ENCODE measurements around the gene RUFY1. TPM values are rescaled to one million over a fixed set of nuclear protein-coding genes. Genes with fewer than 3 reads are reported as not detected.
A peak's percentile ranks its signal among the peaks of the same experiment; 100 is the strongest.

The RUFY1 gene
- total and polyA plus RNA-seq, 2 of the 13 experiments (the other 11 are each of a cell fraction or from before 2014, with no cell fraction given): 19.9 to 31.9 TPM

DNA sequence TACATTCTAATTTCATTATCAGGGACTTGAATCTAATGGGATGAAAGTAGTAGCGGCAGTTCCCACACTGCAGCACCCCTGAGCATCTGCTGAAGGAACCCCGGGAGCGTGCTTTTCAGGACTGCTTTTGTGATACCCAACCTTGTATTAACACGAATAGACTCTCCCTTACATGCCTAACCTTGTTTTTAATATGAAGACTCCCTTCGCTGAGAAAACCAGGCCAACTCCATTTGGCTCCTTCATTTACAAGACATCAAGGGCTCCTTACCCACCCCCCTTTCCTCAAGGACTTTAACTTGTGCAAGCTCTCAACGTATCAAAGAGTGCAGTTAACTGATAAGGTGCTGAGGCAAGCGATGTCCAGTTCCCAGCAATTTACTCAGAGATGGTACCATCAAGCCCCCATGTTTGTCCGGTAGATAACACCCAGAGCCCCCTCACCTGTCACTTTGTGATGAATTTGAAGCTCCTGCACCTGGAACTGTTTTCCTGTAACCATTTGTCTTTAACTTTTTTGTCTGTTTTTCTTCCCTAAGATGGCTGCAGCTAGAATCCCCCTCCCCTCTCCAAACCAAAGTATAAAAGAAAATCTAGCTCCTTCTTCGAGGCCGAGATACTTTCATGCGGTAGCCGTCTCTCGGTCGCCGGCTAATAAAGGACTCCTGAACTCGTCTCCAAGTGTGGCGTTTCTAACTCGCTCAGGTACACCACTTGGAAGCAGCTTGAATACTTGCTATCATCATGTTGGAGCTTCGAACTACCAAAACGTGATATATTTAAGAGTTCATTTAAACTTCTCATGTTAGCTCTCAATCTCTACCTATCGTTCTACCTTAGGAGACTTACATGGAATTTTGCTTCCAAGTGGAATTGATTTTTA is 62.5 kb downstream of the RUFY1 start:
- Histone ChIP-seq H3K4me3 (replicated peaks in 1 of 3; ENCODE audit: insufficient read depth in 1 of 3, low read depth in 2 of 3, low read length in 3 of 3) (no peak overlapping the region), H3K9me3 (ENCODE audit: low read length) (no peaks in the 10 kb centered on the region), H4K20me1 (ENCODE audit: insufficient read depth, low read length) (peaks cover 66% of the 10 kb centered on the region), H3K79me2 (ENCODE audit: insufficient read depth, low read length) (peaks cover 23% of the 10 kb centered on the region), H3K27me3 (ENCODE audit: control insufficient read depth in 1 of 2, insufficient read depth in 2 of 2, low read length in 2 of 2) (no peaks in the 10 kb centered on the region), H3K9ac (ENCODE audit: insufficient read depth, low read depth, low read length) (no peak overlapping the region), H2AFZ (ENCODE audit: low read length) (no peak overlapping the region), H3K27ac (ENCODE audit: extremely low read length, insufficient read depth, low read length) (no peak overlapping the region), H3K4me1 (ENCODE audit: insufficient read depth, low read length) (peaks cover 62% of the 10 kb centered on the region), H3K36me3 (replicated peaks in 1 of 2; ENCODE audit: control insufficient read depth in 1 of 2, insufficient read depth in 2 of 2, low read length in 2 of 2) (peaks cover 21 to 91% of the 10 kb centered on the region in 2 experiments), H3K4me2 (ENCODE audit: low read depth, low read length) (no peak overlapping the region)
- ATAC-seq (no peak), DNase-seq (ENCODE audit: low spot score) (no peak), FAIRE-seq (no peak)
- ChIA-PET POLR2A (interaction anchor here (1.0 to 6.5 kb wide), 3 partner anchors 11 to 68 kb away, joined by 3 to 102 read pairs (median 3); partner anchors contain the start of genes CBY3 and HNRNPH1), CTCF (ENCODE audit: low intra/inter-chr PET ratio, low total read pairs) (no interaction called here)
- in situ Hi-C loops (cut with HindIII; ENCODE audit: extremely low pct_ligation_motif_present, low pct_unique_long_range_greater_than_20kb) (no loop called here), intact Hi-C loops (cut with micrococcal nuclease; ENCODE audit: unreplicated experiment) (no loop called here)
- BruUV-seq (replicated peaks): no TSS peak
- WGBS (ENCODE audit: low lambda C conversion rate): 96% methylated on average over 21 of the region's 21 CpGs
- TF ChIP-seq, protein P1, sequence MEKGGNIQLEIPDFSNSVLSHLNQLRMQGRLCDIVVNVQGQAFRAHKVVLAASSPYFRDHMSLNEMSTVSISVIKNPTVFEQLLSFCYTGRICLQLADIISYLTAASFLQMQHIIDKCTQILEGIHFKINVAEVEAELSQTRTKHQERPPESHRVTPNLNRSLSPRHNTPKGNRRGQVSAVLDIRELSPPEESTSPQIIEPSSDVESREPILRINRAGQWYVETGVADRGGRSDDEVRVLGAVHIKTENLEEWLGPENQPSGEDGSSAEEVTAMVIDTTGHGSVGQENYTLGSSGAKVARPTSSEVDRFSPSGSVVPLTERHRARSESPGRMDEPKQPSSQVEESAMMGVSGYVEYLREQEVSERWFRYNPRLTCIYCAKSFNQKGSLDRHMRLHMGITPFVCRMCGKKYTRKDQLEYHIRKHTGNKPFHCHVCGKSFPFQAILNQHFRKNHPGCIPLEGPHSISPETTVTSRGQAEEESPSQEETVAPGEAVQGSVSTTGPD (CRISPR knock-in tag; IDR thresholded peaks at IDR 0.05): no peak
- TF ChIP-seq RBFOX2 (IDR thresholded peaks at IDR 0.05; ENCODE audit: low read depth, low read length) (peak; percentile 73), POLR2A (IDR thresholded peaks at IDR 0.05; ENCODE audit: insufficient read depth in 1 of 2, low read depth in 2 of 2, low read length in 2 of 2) (peak in 1 of 2 experiments; percentile 51; a peak in 3 of 4 replicates), ETV6 (CRISPR knock-in tag; conservative IDR thresholded peaks at IDR 0.05) (no peak), ZMYM2 (CRISPR knock-in tag; IDR thresholded peaks at IDR 0.05) (no peak), REPIN1 (CRISPR knock-in tag; IDR thresholded peaks at IDR 0.05; ENCODE audit: borderline replicate concordance, low read depth) (0 out of 2 replicates have a peak, but pooled peaks have one; percentile 9), POLR2G (IDR thresholded peaks at IDR 0.05; ENCODE audit: low read depth, low read length) (peak; percentile 46; the same call in 1 of the 2 replicates), NFYC (CRISPR knock-in tag; IDR thresholded peaks at IDR 0.05) (no peak), NFYB (CRISPR knock-in tag; IDR thresholded peaks at IDR 0.05) (no peak), CREM (IDR thresholded peaks at IDR 0.05) (no peak), CREM (CRISPR knock-in tag; IDR thresholded peaks at IDR 0.05) (no peak), ZNF747 (CRISPR knock-in tag; IDR thresholded peaks at IDR 0.05; ENCODE audit: borderline replicate concordance) (no peak)
- TF ChIP-seq, protein P2, sequence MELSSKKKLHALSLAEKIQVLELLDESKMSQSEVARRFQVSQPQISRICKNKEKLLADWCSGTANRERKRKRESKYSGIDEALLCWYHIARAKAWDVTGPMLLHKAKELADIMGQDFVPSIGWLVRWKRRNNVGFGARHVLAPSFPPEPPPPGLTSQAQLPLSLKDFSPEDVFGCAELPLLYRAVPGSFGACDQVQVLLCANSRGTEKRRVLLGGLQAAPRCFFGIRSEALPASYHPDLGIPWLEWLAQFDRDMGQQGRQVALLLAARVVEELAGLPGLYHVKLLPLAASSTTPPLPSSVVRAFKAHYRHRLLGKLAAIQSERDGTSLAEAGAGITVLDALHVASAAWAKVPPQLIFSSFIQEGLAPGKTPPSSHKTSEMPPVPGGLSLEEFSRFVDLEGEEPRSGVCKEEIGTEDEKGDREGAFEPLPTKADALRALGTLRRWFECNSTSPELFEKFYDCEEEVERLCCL (CRISPR knock-in tag; IDR thresholded peaks at IDR 0.05; ENCODE audit: borderline replicate concordance): no peak
- TF ChIP-seq, protein P3, sequence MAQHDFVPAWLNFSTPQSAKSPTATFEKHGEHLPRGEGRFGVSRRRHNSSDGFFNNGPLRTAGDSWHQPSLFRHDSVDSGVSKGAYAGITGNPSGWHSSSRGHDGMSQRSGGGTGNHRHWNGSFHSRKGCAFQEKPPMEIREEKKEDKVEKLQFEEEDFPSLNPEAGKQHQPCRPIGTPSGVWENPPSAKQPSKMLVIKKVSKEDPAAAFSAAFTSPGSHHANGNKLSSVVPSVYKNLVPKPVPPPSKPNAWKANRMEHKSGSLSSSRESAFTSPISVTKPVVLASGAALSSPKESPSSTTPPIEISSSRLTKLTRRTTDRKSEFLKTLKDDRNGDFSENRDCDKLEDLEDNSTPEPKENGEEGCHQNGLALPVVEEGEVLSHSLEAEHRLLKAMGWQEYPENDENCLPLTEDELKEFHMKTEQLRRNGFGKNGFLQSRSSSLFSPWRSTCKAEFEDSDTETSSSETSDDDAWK (CRISPR knock-in tag; IDR thresholded peaks at IDR 0.05): no peak
- TF ChIP-seq, protein P4, sequence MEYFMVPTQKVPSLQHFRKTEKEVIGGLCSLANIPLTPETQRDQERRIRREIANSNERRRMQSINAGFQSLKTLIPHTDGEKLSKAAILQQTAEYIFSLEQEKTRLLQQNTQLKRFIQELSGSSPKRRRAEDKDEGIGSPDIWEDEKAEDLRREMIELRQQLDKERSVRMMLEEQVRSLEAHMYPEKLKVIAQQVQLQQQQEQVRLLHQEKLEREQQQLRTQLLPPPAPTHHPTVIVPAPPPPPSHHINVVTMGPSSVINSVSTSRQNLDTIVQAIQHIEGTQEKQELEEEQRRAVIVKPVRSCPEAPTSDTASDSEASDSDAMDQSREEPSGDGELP (IDR thresholded peaks at IDR 0.05; ENCODE audit: borderline replicate concordance, low read depth): no peak
- TF ChIP-seq, protein P5, sequence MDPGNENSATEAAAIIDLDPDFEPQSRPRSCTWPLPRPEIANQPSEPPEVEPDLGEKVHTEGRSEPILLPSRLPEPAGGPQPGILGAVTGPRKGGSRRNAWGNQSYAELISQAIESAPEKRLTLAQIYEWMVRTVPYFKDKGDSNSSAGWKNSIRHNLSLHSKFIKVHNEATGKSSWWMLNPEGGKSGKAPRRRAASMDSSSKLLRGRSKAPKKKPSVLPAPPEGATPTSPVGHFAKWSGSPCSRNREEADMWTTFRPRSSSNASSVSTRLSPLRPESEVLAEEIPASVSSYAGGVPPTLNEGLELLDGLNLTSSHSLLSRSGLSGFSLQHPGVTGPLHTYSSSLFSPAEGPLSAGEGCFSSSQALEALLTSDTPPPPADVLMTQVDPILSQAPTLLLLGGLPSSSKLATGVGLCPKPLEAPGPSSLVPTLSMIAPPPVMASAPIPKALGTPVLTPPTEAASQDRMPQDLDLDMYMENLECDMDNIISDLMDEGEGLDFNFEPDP (CRISPR knock-in tag; conservative IDR thresholded peaks at IDR 0.05): no peak
- TF ChIP-seq, protein P6, sequence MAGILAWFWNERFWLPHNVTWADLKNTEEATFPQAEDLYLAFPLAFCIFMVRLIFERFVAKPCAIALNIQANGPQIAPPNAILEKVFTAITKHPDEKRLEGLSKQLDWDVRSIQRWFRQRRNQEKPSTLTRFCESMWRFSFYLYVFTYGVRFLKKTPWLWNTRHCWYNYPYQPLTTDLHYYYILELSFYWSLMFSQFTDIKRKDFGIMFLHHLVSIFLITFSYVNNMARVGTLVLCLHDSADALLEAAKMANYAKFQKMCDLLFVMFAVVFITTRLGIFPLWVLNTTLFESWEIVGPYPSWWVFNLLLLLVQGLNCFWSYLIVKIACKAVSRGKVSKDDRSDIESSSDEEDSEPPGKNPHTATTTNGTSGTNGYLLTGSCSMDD (CRISPR knock-in tag; IDR thresholded peaks at IDR 0.05): no peak
